ENCODE measurements around the gene PPP1R27. TPM values are rescaled to one million over a fixed set of nuclear protein-coding genes. Genes with fewer than 3 reads are reported as not detected.

The PPP1R27 gene
- total RNA-seq, 2 donors from 2014 or later = not detected

DNA sequence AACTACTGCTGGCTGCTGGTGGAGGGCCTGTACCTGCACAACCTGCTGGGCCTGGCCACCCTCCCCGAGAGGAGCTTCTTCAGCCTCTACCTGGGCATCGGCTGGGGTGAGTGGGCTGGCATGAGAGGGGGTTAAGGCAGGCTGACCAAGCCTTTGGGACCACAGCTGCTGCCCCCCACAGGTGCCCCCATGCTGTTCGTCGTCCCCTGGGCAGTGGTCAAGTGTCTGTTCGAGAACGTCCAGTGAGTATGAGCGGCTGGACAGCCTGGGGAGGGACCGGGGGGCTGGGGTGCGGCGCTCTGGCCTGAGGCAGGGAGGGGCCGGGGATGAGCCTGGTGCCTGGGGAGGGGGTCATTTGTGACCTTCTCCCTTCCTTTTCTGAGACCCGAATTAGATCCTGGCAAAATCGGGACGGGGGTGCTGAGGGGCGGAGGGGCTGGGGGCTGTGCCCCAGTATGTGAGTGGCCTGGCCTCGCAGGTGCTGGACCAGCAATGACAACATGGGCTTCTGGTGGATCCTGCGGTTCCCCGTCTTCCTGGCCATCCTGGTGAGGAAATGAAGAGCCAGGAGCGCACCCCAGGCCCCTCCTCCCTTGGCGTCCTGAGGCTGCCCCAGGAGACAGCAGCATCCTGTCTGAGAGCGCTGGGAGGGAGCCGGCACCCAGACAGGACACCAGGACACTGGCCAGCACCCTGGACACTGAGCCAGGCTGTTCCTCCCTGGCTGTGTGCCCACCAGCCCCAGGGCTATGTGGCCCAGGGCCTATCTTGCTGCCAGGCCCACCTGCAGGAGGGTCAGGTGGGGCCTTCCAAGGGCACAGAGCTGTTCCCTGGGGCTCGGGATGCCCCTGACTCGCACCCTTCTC, 22.9 kb downstream of the PPP1R27 start:
- no peak overlapping the region for H3K4me3 ChIP-seq
- no peak for DNase-seq (ENCODE audit: low spot score)
- no peak overlapping the region for H3K27ac ChIP-seq
- H3K4me1 ChIP-seq (ENCODE audit: control insufficient read depth in 1 of 2, low read depth in 2 of 2) = no peaks in the 10 kb centered on the region
- no peaks in the 10 kb centered on the region for H3K27me3 ChIP-seq (replicated peaks; ENCODE audit: insufficient read depth)
- ATAC-seq (ENCODE audit: insufficient number of reproducible peaks, low FRiP score, low read depth) = no peak
- no peaks in the 10 kb centered on the region for H3K36me3 ChIP-seq
- TF ChIP-seq, protein P1, sequence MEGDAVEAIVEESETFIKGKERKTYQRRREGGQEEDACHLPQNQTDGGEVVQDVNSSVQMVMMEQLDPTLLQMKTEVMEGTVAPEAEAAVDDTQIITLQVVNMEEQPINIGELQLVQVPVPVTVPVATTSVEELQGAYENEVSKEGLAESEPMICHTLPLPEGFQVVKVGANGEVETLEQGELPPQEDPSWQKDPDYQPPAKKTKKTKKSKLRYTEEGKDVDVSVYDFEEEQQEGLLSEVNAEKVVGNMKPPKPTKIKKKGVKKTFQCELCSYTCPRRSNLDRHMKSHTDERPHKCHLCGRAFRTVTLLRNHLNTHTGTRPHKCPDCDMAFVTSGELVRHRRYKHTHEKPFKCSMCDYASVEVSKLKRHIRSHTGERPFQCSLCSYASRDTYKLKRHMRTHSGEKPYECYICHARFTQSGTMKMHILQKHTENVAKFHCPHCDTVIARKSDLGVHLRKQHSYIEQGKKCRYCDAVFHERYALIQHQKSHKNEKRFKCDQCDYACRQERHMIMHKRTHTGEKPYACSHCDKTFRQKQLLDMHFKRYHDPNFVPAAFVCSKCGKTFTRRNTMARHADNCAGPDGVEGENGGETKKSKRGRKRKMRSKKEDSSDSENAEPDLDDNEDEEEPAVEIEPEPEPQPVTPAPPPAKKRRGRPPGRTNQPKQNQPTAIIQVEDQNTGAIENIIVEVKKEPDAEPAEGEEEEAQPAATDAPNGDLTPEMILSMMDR (IDR thresholded peaks at IDR 0.05) = no peak
- H3K9me3 ChIP-seq = no peaks in the 10 kb centered on the region

DNA sequence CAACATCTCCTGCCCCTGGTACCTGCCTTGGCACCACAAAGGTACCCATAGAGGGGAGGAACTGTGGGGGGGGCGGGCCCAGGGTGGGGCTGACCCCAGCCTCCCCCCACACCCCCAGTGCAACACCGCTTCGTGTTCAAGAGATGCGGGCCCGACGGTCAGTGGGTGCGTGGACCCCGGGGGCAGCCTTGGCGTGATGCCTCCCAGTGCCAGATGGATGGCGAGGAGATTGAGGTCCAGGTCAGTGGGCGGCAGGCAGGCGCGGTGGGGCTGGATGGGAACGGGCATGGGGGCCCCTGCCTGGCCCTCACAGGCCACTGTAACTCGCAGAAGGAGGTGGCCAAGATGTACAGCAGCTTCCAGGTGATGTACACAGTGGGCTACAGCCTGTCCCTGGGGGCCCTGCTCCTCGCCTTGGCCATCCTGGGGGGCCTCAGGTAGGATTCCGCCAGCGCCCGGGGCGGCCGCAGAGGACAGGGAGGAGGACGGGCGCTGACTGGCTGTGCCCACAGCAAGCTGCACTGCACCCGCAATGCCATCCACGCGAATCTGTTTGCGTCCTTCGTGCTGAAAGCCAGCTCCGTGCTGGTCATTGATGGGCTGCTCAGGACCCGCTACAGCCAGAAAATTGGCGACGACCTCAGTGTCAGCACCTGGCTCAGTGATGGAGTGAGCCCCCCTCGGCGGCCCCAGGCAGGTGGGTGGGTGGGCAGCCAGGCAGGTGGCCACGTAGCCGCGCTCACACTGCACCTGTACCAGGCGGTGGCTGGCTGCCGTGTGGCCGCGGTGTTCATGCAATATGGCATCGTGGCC, 23.8 kb downstream of the PPP1R27 start:
- Histone ChIP-seq H3K27ac (no peak overlapping the region), H3K4me1 (ENCODE audit: control insufficient read depth in 1 of 2, low read depth in 2 of 2) (no peaks in the 10 kb centered on the region), H3K4me3 (no peak overlapping the region), H3K9me3 (no peaks in the 10 kb centered on the region), H3K27me3 (replicated peaks; ENCODE audit: insufficient read depth) (no peaks in the 10 kb centered on the region), H3K36me3 (no peaks in the 10 kb centered on the region)
- no peak for ATAC-seq (ENCODE audit: insufficient number of reproducible peaks, low FRiP score, low read depth)
- DNase-seq (ENCODE audit: low spot score) = no peak
- TF ChIP-seq, protein P1 (IDR thresholded peaks at IDR 0.05) = no peak

DNA sequence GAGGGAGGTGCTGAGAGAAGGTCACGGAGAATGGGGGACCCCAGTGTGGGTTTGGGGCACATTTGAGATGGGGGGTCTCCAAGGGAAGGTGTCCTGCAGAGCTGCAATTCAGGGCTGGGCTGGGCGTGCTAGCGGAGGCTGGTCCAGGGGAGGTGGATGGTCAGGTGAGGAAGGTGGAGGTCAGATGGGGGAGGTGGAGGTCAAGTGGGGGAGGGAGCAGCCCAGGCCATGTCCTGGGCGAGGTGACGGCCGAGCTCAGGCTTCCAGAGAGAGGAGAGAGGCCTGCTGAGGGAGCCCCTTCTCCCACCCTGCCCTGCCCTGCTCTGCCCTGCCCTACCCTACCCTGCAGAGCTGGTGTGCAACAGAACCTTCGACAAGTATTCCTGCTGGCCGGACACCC, 24.4 kb downstream of the PPP1R27 start:
- Histone ChIP-seq H3K27ac (no peak overlapping the region), H3K9me3 (no peaks in the 10 kb centered on the region), H3K27me3 (replicated peaks; ENCODE audit: insufficient read depth) (no peaks in the 10 kb centered on the region), H3K4me1 (ENCODE audit: control insufficient read depth in 1 of 2, low read depth in 2 of 2) (no peaks in the 10 kb centered on the region), H3K36me3 (no peaks in the 10 kb centered on the region), H3K4me3 (no peak overlapping the region)
- TF ChIP-seq, protein P1 (IDR thresholded peaks at IDR 0.05) = no peak
- no peak for ATAC-seq (ENCODE audit: insufficient number of reproducible peaks, low FRiP score, low read depth)
- no peak for DNase-seq (ENCODE audit: low spot score)

DNA sequence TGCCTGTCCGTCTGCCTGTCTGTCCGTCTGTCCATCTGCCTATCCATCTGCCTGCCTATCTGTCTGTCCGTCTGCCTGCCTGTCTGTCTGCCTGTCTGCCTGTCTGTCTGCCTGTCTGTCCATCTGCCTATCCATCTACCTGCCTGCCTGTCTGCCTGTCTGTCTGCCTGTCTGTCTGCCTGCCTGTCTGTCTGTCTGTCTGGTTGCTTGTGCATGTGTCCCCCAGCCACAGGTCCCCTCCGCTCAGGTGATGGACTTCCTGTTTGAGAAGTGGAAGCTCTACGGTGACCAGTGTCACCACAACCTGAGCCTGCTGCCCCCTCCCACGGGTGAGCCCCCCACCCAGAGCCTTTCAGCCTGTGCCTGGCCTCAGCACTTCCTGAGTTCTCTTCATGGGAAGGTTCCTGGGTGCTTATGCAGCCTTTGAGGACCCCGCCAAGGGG, 25.3 kb downstream of the PPP1R27 start:
- ATAC-seq (ENCODE audit: insufficient number of reproducible peaks, low FRiP score, low read depth) (no peak), DNase-seq (ENCODE audit: low spot score) (no peak)
- Histone ChIP-seq H3K27ac (no peak overlapping the region), H3K9me3 (no peaks in the 10 kb centered on the region), H3K27me3 (replicated peaks; ENCODE audit: insufficient read depth) (peaks cover 5% of the 10 kb centered on the region), H3K4me3 (no peak overlapping the region), H3K4me1 (ENCODE audit: control insufficient read depth in 1 of 2, low read depth in 2 of 2) (peaks cover 0 to 6% of the 10 kb centered on the region in 2 donors), H3K36me3 (no peaks in the 10 kb centered on the region)
- TF ChIP-seq, protein P1 (IDR thresholded peaks at IDR 0.05) = no peak

Measured in thoracic aorta (tissue), 2 donors.